AG08396 (cell line): ENCODE results near the gene THRB.
"Not testable (repeated sequence)": the region's sequence is repeated elsewhere in the genome, so short reads cannot be mapped to it uniquely, and the experiment has no call there.

Experiments used
- DNase-seq: peaks from one replicate; pipeline ENCODE4 v3.0.0; 2012; ENCODE audit warnings: low spot score, mixed read lengths

THRB gene

GRCh38 chr3:24446032-24446431 lies 48.6 kb downstream of the THRB start:
- no peak for DNase-seq

- DNase-seq: no peak
Observed at GRCh38 chr3:24443476-24443875, 51.2 kb downstream of the THRB start.

- no peak for DNase-seq
Observed at GRCh38 chr3:24440760-24441464, 53.7 kb downstream of the THRB start.

- no peak for DNase-seq
Observed at GRCh38 chr3:24439021-24439420, 55.6 kb downstream of the THRB start.

GRCh38 chr3:24437326-24437725 lies 57.3 kb downstream of the THRB start:
- DNase-seq: no peak

- DNase-seq: no peak
Observed at GRCh38 chr3:24435584-24435983, 59.1 kb downstream of the THRB start.

GRCh38 chr3:24434651-24435050 lies 60.0 kb downstream of the THRB start:
- DNase-seq: no peak

GRCh38 chr3:24433838-24434591 lies 60.6 kb downstream of the THRB start:
- no peak for DNase-seq

- no peak for DNase-seq
Observed at GRCh38 chr3:24432989-24433388, 61.7 kb downstream of the THRB start.

GRCh38 chr3:24428481-24428880 lies 66.2 kb downstream of the THRB start:
- no peak for DNase-seq

- DNase-seq: no peak
Observed at GRCh38 chr3:24426896-24427295, 67.8 kb downstream of the THRB start.

GRCh38 chr3:24420829-24421228 lies 73.8 kb downstream of the THRB start:
- DNase-seq: not testable (repeated sequence)

- DNase-seq: no peak
Observed at GRCh38 chr3:24420224-24420623, 74.4 kb downstream of the THRB start.

- no peak for DNase-seq
Observed at GRCh38 chr3:24419067-24419791, 75.4 kb downstream of the THRB start.

- no peak for DNase-seq
Observed at GRCh38 chr3:24417730-24418129, 76.9 kb downstream of the THRB start.

- DNase-seq: no peak
Observed at GRCh38 chr3:24416224-24416623, 78.4 kb downstream of the THRB start.

- no peak for DNase-seq
Observed at GRCh38 chr3:24415824-24416223, 78.8 kb downstream of the THRB start.

GRCh38 chr3:24413662-24414061 lies 81.0 kb downstream of the THRB start:
- not testable (repeated sequence) for DNase-seq

GRCh38 chr3:24410860-24411259 lies 83.8 kb downstream of the THRB start:
- no peak for DNase-seq

- DNase-seq: no peak
Observed at GRCh38 chr3:24407980-24408680, 86.5 kb downstream of the THRB start.

- no peak for DNase-seq
Observed at GRCh38 chr3:24406900-24407299, 87.8 kb downstream of the THRB start.

- DNase-seq: no peak
Observed at GRCh38 chr3:24405057-24405456, 89.6 kb downstream of the THRB start.
